ENCODE results near the gene PIANP.

GRCh38 chr12:6652391-6652790 is 48.2 kb downstream of the PIANP start:
- TF ChIP-seq CTCF (IDR thresholded peaks at IDR 0.05; ENCODE audit: low read depth, low read length, poor library complexity, severe bottlenecking) (no peak), EZH2phosphoT487 (IDR thresholded peaks at IDR 0.05; ENCODE audit: borderline replicate concordance, low read length) (no peak)
